Measurements from ENCODE around the gene ATP8A2. TPM values are rescaled to one million over a fixed set of nuclear protein-coding genes. Genes with fewer than 3 reads are reported as not detected.

ATP8A2 gene
- total and polyA plus RNA-seq, 2 of the 4 experiments (the other 2 are of a cell fraction): 0.02 to 0.18 TPM

DNA sequence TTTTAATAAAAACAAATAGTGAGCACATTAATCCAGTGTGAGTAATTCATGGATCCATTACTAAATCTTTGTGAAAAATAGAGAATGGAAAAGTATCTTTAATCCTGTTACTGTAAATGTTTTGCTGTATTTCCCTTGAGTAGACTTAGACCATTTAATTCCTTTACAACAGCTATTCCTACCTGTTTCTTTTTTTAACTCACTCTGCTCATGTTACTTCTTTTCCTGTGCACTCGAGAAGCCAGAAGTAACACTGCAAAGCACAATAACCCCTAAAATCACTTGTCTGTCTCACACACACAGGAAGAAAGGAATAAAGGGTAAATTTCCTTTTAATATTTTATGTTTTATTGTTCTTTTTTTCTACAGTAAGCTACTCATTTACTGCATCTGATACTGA lies 435.8 kb downstream of the ATP8A2 start:
- Histone ChIP-seq H3K23ac (ENCODE audit: low read depth, low read length) (no peak overlapping the region), H3K9ac (ENCODE audit: low read depth, low read length) (no peak overlapping the region), H2BK15ac (ENCODE audit: low read depth, low read length) (no peak overlapping the region), H3K4ac (ENCODE audit: low read depth, low read length) (no peak overlapping the region), H3K27me3 (ENCODE audit: control insufficient read depth, insufficient read depth, low read length) (no peaks in the 10 kb centered on the region), H3K36me3 (ENCODE audit: control insufficient read depth, insufficient read depth, low read length) (no peaks in the 10 kb centered on the region), H2BK20ac (ENCODE audit: low read depth, low read length) (no peak overlapping the region), H4K8ac (ENCODE audit: low read depth in 2 of 2, low read length in 2 of 2) (no peak overlapping the region), H3K9me1 (ENCODE audit: insufficient read depth, low read length) (no peaks in the 10 kb centered on the region), H2AFZ (replicated peaks; ENCODE audit: low read length, poor library complexity) (no peak overlapping the region), H3K18ac (ENCODE audit: low read depth, low read length) (no peak overlapping the region), H3K9me3 (ENCODE audit: control insufficient read depth, insufficient read depth, low read length) (0 out of 2 replicates have a peak, but pooled peaks cover 2% of the 10 kb centered on the region), H3K4me1 (ENCODE audit: control insufficient read depth, insufficient read depth, low read length) (no peaks in the 10 kb centered on the region), H3K4me3 (ENCODE audit: insufficient read depth, low read depth, low read length) (no peak overlapping the region), H2AK9ac (replicated peaks; ENCODE audit: low read depth, low read length, poor library complexity) (no peak overlapping the region), H3K79me1 (ENCODE audit: low read depth in 1 of 2, low read length in 2 of 2) (no peaks in the 10 kb centered on the region), H3K4me2 (ENCODE audit: low read depth, low read length) (no peak overlapping the region), H4K5ac (ENCODE audit: low read depth, low read length) (no peak overlapping the region), H3K14ac (replicated peaks; ENCODE audit: low read depth, low read length) (no peak overlapping the region), H3K27ac (ENCODE audit: insufficient read depth, low read length) (no peak overlapping the region), H2AK5ac (ENCODE audit: low read depth, low read length) (no peak overlapping the region), H4K91ac (ENCODE audit: insufficient read depth, low read depth, low read length) (no peak overlapping the region), H3K56ac (ENCODE audit: extremely low read depth, insufficient read depth, low read length) (no peak overlapping the region), H4K20me1 (ENCODE audit: insufficient read depth, low read length) (no peaks in the 10 kb centered on the region), H2BK120ac (ENCODE audit: low read depth, low read length) (no peak overlapping the region), H2BK5ac (ENCODE audit: low read depth, low read length, poor library complexity, severe bottlenecking) (no peak overlapping the region)
- ATAC-seq (ENCODE audit: low read depth) (no peak), DNase-seq (no peak)
- intact Hi-C loops (cut with micrococcal nuclease): no loop called here
- in situ Hi-C loops (cut with MboI; ENCODE audit: low sequenced_read_pairs): no loop called here
- POLR2A ChIA-PET (ENCODE audit: unreplicated experiment): no interaction called here
- no TSS peak for BruUV-seq (replicated peaks)
- no CpG with 5 or more reads among the region's 1 CpG for WGBS, 2 experiments (ENCODE audit: extremely low coverage in 2 of 2, insufficient read length in 1 of 2)
- dilution Hi-C loops (cut with HindIII; ENCODE audit: low sequenced_read_pairs, unreplicated experiment): no loop called here
- CTCF ChIA-PET: no interaction called here
- TF ChIP-seq NFE2L2 (IDR thresholded peaks at IDR 0.05; ENCODE audit: low read depth, low read length) (no peak), RCOR1 (IDR thresholded peaks at IDR 0.05; ENCODE audit: insufficient replicate concordance, low read length) (no peak), MAZ (IDR thresholded peaks at IDR 0.05; ENCODE audit: borderline replicate concordance, low read depth, low read length) (no peak), RAD21 (IDR thresholded peaks at IDR 0.05; ENCODE audit: low read length) (no peak), CEBPB (IDR thresholded peaks at IDR 0.05; ENCODE audit: low read depth, low read length) (no peak), MAFK (IDR thresholded peaks at IDR 0.05; ENCODE audit: low read depth, low read length) (no peak)
